A172 (cell line): Measurements from ENCODE around the gene PARM1. TPM values are rescaled to one million over a fixed set of nuclear protein-coding genes. Genes with fewer than 3 reads are reported as not detected.

Source experiments
- DNase-seq: peaks from one replicate; pipeline ENCODE4 v3.0.0-alpha.2; 2015; ENCODE audit warnings: low spot score
- total RNA-seq: library from RNA; depleted of rRNA; stranded (reverse); fragments of >200 nt; shearing (Covaris generic); gene quantifications from 2 replicates; pipeline ENCODE4 v1.2.3, GENCODE V29; 2014

The PARM1 gene
- total RNA-seq, 1 experiment from 2014 or later: not detected

DNA sequence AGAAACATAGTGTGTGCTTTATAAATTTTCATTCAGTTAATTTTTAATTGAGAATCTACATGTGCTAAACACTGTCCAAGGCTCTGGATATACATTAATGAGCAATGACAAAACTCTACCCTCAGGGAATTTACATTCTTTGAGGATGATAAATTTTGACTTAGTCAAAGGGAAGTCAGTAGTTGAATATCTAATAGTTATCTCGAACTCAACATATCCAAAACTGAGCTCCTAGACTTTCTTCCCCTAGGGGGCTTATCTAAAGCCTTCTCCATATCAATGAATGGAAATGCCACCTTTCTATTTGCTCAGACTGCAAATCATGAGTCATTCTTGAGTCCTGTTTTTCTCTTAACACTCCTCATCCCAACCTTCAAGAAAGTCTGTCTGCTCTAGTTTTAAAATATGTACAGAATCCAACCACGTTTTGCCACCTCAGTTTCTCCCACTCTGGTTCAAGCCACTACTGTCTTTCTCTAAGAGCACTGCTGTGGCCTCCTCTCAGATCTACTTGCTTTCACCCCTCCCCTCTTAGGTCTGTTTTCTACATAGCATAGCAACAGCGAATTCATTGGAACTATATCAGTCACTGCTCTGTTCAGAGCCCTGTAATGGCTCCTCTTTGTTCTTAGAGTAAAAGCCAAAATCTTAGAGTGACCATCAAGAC, 9.5 kb downstream of the PARM1 start:
- no peak for DNase-seq

DNA sequence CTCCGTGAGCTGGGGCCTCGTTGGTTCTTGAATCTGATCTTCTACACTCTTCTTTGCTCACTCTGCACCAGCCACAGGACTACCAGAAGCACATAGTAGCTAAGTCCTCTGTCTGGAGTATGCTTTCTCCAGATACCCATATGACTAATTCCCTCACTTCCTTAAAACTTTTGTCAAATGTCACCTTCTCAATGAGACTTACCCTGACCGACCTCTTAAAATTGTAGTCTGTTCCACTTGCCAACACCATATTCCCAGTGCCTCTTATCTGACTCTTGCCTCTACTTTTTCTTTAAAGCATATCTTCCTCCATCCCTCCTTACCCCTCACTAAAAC, 10.0 kb downstream of the PARM1 start:
- no peak for DNase-seq

- no peak for DNase-seq
Observed at GRCh38 chr4:74944354-74944793, 11.5 kb downstream of the PARM1 start.

DNA sequence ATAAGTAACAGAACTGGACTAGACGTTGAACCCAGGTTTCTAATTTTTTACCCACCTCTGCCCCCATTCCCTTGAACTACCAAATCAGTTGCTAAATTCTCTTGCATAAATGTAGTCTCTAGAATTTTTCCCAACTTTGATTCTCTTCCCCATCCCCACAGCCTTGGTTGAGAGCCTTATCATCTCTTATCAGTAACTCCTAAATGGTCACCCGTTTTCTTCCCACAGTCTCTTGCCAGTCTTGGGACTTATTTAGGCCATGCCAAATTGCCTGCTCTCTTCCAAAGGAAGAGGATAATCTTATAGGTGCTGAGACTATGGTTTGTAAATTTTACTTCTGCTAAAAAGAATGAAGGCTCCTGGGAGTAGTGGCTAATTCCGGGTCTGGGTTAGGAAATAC, 13.3 kb downstream of the PARM1 start:
- DNase-seq: no peak

DNA sequence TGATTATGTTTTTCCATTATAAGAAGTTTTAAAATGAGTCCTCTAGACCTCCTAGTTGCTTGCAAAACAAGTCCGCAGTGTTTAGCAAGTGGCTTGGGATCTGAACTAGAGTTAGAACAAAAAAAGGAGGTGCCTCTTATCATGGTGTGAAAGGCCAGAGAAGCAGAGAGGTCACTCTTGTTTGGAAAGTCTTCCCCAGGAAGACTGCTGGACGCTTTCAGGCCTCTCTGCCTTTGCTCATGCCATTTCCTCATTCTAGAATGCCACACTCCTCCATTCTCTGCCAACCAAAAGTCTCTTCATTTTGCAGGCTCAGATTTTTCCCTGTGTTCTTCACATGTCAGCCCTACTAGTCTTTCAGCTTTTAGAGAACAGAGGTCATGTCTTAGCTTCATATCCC, 14.9 kb downstream of the PARM1 start:
- DNase-seq: no peak

DNA sequence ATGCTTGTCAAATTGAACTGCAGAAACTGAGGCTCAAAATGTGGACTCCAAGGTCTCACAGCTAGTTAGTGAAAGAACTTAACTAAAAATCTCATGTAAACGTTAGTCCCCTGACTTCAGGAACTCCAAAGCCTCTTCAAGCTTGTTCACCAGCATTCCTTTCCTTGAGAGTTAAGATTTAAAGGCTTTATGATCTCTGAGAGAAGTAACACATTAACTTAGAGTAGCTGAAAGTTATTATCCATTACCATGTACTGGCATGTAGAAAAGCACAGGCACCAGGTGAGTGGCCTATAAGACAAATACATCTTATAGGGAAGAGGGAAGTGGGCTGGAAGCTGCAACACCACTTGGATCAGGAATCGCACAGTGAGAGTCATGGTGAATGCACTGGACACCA, 15.3 kb downstream of the PARM1 start:
- no peak for DNase-seq

- DNase-seq: no peak
Observed at GRCh38 chr4:74950200-74950599, 17.3 kb downstream of the PARM1 start.

DNA sequence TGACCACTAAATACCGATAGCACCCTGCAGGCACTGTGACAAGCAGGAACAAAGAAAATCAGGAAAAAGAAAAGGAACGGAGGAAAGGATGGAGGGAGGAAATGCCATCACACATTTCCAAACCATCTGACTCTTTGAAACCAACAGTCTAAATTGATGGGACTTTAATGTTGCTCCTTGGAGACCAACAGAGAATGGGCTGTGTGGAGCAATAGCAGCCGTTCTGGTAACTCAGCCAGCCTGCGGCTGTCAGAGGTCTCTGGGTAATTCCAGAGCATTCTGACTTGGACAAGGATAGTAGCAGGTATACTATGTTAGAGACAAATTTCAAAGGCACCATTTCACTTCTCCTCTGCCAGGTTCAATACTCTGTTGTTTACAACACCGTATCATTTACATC, 18.0 kb downstream of the PARM1 start:
- no peak for DNase-seq

- DNase-seq: no peak
Observed at GRCh38 chr4:74953647-74954046, 20.7 kb downstream of the PARM1 start.

- no peak for DNase-seq
Observed at GRCh38 chr4:74958881-74959280, 26.0 kb downstream of the PARM1 start.

DNA sequence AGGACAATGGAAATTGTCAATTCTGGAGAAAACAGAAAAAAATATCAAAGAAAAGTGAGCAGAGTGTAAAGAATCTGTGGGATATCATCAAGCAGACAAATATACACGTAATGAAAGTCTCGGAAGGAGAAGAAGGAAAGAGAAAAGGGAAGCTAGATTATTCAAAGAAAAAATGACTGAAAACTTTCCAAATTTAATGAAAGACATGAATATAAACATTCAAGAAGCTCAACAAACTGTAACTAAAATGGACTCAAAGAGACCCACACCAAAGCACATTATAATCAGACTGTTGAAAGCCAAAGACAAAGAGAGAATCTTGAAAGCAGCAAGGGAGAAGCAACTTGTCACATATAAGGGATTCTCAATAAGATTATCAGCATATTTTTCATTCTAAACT, 28.3 kb downstream of the PARM1 start:
- DNase-seq: no peak

DNA sequence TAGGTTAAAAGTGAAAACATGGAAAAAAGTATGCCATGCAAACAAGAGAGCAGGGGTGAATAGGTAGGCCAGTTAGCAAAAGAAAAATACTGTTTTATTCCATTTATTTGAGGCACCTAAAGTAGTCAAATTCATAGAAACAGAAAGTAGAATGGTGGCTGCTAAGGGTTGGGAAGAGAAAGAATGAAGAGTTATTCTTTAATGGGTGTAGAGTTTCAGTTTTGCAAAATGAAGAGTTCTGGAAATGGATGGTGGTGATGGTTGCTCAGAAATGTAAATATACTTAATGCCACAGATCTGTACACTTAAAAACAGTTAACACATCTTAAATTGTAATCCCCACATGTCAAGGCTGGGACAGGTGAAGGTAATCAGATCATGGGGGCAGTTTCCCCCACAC, 29.7 kb downstream of the PARM1 start:
- no peak for DNase-seq

- DNase-seq: no peak
Observed at GRCh38 chr4:74964311-74964710, 31.4 kb downstream of the PARM1 start.

DNA sequence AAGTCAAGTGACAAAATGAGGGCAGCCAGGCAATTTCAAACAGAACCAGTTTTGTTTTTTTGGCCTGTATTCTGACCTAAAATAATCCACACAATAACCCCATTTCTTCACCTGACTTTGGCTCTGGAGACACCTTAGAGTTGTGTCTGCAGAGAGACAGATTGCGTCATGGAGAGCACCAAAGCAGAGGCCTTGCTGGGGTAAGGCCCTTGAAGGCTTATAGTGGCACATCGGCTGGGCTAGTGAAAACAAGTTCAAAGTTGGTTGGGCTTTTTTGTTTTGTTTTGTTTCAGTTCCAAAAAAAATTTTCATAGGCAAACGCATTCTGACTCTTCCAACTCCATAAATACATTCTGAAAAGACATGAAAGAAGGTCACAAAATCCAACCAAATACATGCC, 34.4 kb downstream of the PARM1 start:
- no peak for DNase-seq

GRCh38 chr4:74968456-74969164, 35.7 kb downstream of the PARM1 start:
- DNase-seq: no peak

- no peak for DNase-seq
Observed at GRCh38 chr4:74969507-74970474, 36.9 kb downstream of the PARM1 start.

- DNase-seq: no peak
Observed at GRCh38 chr4:74970577-74970976, 37.7 kb downstream of the PARM1 start.

GRCh38 chr4:74971862-74972261, 38.9 kb downstream of the PARM1 start:
- no peak for DNase-seq

GRCh38 chr4:74975082-74975481, 42.2 kb downstream of the PARM1 start:
- no peak for DNase-seq

GRCh38 chr4:74975848-74976824, 43.2 kb downstream of the PARM1 start:
- DNase-seq: no peak

DNA sequence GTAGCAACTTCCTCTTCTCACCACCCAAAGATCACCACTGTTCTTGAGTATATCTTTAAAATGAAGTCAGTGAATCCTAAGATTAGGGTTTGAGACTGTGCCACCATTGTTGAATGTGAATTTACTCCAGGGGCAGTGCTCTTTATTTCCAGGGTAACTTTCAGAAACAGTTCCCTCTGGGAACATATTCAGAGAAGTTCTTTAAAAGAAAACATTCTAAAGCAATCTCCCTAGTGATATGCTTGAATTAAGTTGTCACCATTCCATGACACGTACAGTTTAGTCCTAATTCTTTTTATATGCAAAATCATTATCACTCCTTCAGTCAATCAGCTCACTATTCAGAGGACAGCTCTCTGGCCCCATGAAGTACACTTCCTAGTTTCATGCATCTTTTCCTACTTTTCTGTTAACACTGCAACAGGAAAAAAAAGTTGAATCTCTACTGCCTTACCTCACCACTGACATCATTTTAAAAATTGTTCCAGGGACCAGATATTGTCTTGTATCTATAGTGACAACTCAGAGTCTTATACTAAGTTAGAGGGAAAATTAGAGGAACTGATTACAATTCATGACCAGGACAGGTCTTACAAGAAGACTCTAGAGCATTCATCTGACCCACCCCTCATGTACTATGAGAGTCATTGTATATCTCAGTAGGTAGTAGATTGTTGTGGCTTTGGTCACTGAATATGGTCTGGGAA, 49.8 kb downstream of the PARM1 start:
- DNase-seq: no peak
